Esophagus muscularis mucosa (tissue), 4 donors: ENCODE data around the gene RMDN2. TPM values are rescaled to one million over a fixed set of nuclear protein-coding genes. Genes with fewer than 3 reads are reported as not detected.

ENCODE experiments used
- DNase-seq: peaks from one replicate; pipeline ENCODE4 v3.0.0-alpha.2; 2017; ENCODE audit errors: extremely low spot score
- H3K27ac ChIP-seq, 4 donors: fragments of 200-600 bp; sonication (generic); replicated peaks in 1 of 4; 1 replicate in 3 of 4; 2 replicates in 1 of 4; pipeline ENCODE4 v1.5.1; 2016 to 2019; ENCODE audit warnings: mild to moderate bottlenecking in 1 of 4
- H3K27me3 ChIP-seq, 4 donors: fragments of 200-600 bp; sonication (generic); one replicate each; pipeline versions ENCODE4 v1.5.1 to v1.6.0; 2016 to 2019
- H3K36me3 ChIP-seq, 4 donors: fragments of 200-600 bp; sonication (generic); one replicate each; pipeline ENCODE4 v1.5.1; 2016 to 2019
- H3K4me1 ChIP-seq, 4 donors: fragments of 200-600 bp; sonication (generic); one replicate each; pipeline ENCODE4 v1.5.1; 2016 to 2019
- H3K4me3 ChIP-seq, 4 donors: fragments of 200-600 bp; sonication (generic); 1 replicate in 2 of 4; 2 replicates in 2 of 4; pipeline ENCODE4 v1.5.1; 2016 to 2019; ENCODE audit warnings: mild to moderate bottlenecking in 4 of 4, moderate library complexity in 1 of 4
- H3K9me3 ChIP-seq, 4 donors: fragments of 200-600 bp; sonication (generic); 1 replicate in 3 of 4; 2 replicates in 1 of 4; pipeline ENCODE4 v1.5.1; 2016 to 2019
- CTCF ChIP-seq, 3 experiments: fragments of 200-600 bp in 2 of 3; fragments of 450-650 bp in 1 of 3; sonication (generic) in 2 of 3; IDR thresholded peaks; one replicate each; pipeline ENCODE4 v1.5.1; 2017 to 2019; ENCODE audit warnings: antibody characterized with exemption in 3 of 3, mild to moderate bottlenecking in 2 of 3, moderate library complexity in 1 of 3
- EP300 ChIP-seq: sonication (generic); formaldehyde crosslinking; IDR thresholded peaks from one replicate; pipeline ENCODE4 v1.6.1; 2017; ENCODE audit warnings: antibody characterized with exemption
- POLR2A ChIP-seq: fragments of 450-650 bp; IDR thresholded peaks from one replicate; pipeline ENCODE4 v1.6.1; 2017; ENCODE audit warnings: antibody characterized with exemption, moderate library complexity, mild to moderate bottlenecking, low read depth
- POLR2AphosphoS5 ChIP-seq, 2 donors: sonication (generic); formaldehyde crosslinking; IDR thresholded peaks; one replicate each; pipeline ENCODE4 v1.6.1; 2017; ENCODE audit warnings: antibody characterized with exemption in 2 of 2
- WGBS: methylation state at CpG from one replicate; pipeline ENCODE4 v1.1.5; 2018; 5-methylcytosine and 5-hydroxymethylcytosine counted together
- intact Hi-C: fragments of 100-400 bp; cut with DNase I; formaldehyde crosslinking; loops from one replicate; pipeline ENCODE4 v1.15.1; 2023
- total RNA-seq, 4 donors: library from RNA; depleted of rRNA; stranded (reverse); fragments of >200 nt; gene quantifications; one replicate each; pipeline versions ENCODE4 v1.1.0 to v1.2.1, GENCODE V29; 2016

The RMDN2 gene
- total RNA-seq, 4 donors from 2014 or later, result 11.0 to 22.8 (median 13.2) TPM

GRCh38 chr2:37894601-37895000 is 30.5 kb upstream of the RMDN2 start:
- H3K4me1 ChIP-seq, result peaks cover 0 to 14% (median 9%) of the 10 kb centered on the region in 4 donors
- intact Hi-C loops, result loop anchor here (10.0 kb wide), 2 partner anchors 80 to 380 kb away; no protein-coding TSS in a partner anchor
- H3K36me3 ChIP-seq, result no peaks in the 10 kb centered on the region
- WGBS, result 78% methylated on average over 4 of the region's 4 CpGs
- H3K9me3 ChIP-seq, result no peaks in the 10 kb centered on the region
- DNase-seq, result no peak
- no peak overlapping the region for H3K4me3 ChIP-seq
- no peak overlapping the region for H3K27ac ChIP-seq
- no peaks in the 10 kb centered on the region for H3K27me3 ChIP-seq
- no peak for TF ChIP-seq POLR2AphosphoS5 (IDR thresholded peaks at IDR 0.05)
- no peak for TF ChIP-seq CTCF (IDR thresholded peaks at IDR 0.05)
- TF ChIP-seq EP300, result no peak
- TF ChIP-seq POLR2A, result no peak

- H3K4me1 ChIP-seq, result peaks cover 0 to 14% (median 9%) of the 10 kb centered on the region in 4 donors
These were observed 29.9 kb upstream of the RMDN2 start for GRCh38 chr2:37895140-37895539.

GRCh38 chr2:37896319-37896718 is 28.8 kb upstream of the RMDN2 start:
- no peak overlapping the region for H3K27ac ChIP-seq
- WGBS, result 48% methylated on average over 3 of the region's 3 CpGs
- no peak for DNase-seq
- no peak overlapping the region for H3K4me3 ChIP-seq
- H3K36me3 ChIP-seq, result no peaks in the 10 kb centered on the region
- H3K27me3 ChIP-seq, result no peaks in the 10 kb centered on the region
- H3K9me3 ChIP-seq, result no peaks in the 10 kb centered on the region
- peaks cover 0 to 7% (median 2%) of the 10 kb centered on the region in 4 donors for H3K4me1 ChIP-seq
- intact Hi-C loops, result loop anchor here (10.0 kb wide), 2 partner anchors 78 to 378 kb away; no protein-coding TSS in a partner anchor
- TF ChIP-seq CTCF (IDR thresholded peaks at IDR 0.05), result peak; percentile 7 to 23 (median 18)
- no peak for TF ChIP-seq POLR2AphosphoS5 (IDR thresholded peaks at IDR 0.05)
- TF ChIP-seq POLR2A, result no peak

More at GRCh38 chr2:37895140-37895539, 29.9 kb upstream of the RMDN2 start:
- WGBS, result 85% methylated on average over 3 of the region's 3 CpGs
- no peak overlapping the region for H3K4me3 ChIP-seq
- no peak for TF ChIP-seq CTCF (IDR thresholded peaks at IDR 0.05)
- no peak for TF ChIP-seq POLR2A
- TF ChIP-seq EP300, result no peak
- no peak for TF ChIP-seq POLR2AphosphoS5 (IDR thresholded peaks at IDR 0.05)
- intact Hi-C loops, result loop anchor here (10.0 kb wide), 2 partner anchors 80 to 380 kb away; no protein-coding TSS in a partner anchor
- DNase-seq, result no peak
- no peaks in the 10 kb centered on the region for H3K9me3 ChIP-seq
- no peaks in the 10 kb centered on the region for H3K27me3 ChIP-seq
- no peak overlapping the region for H3K27ac ChIP-seq
- no peaks in the 10 kb centered on the region for H3K36me3 ChIP-seq

- Histone ChIP-seq H3K36me3 (no peaks in the 10 kb centered on the region), H3K4me1 (peaks cover 0 to 2% (median 0%) of the 10 kb centered on the region in 4 donors), H3K9me3 (no peaks in the 10 kb centered on the region), H3K4me3 (no peak overlapping the region), H3K27ac (no peak overlapping the region), H3K27me3 (no peaks in the 10 kb centered on the region)
- 53% methylated on average over 3 of the region's 3 CpGs for WGBS
- no peak for DNase-seq
- TF ChIP-seq CTCF (IDR thresholded peaks at IDR 0.05), result no peak
- no peak for TF ChIP-seq POLR2AphosphoS5 (IDR thresholded peaks at IDR 0.05)
- TF ChIP-seq EP300, result no peak
- intact Hi-C loops, result loop anchor here (10.0 kb wide), 2 partner anchors 77 to 377 kb away; no protein-coding TSS in a partner anchor
These were observed 27.6 kb upstream of the RMDN2 start for GRCh38 chr2:37897511-37897910.

GRCh38 chr2:37898448-37898847 is 26.6 kb upstream of the RMDN2 start:
- H3K36me3 ChIP-seq, result no peaks in the 10 kb centered on the region
- H3K4me1 ChIP-seq, result no peaks in the 10 kb centered on the region
- no peaks in the 10 kb centered on the region for H3K9me3 ChIP-seq
- TF ChIP-seq POLR2A, result no peak
- TF ChIP-seq POLR2AphosphoS5 (IDR thresholded peaks at IDR 0.05), result no peak
- no peak for TF ChIP-seq CTCF (IDR thresholded peaks at IDR 0.05)
- TF ChIP-seq EP300, result no peak
- H3K27ac ChIP-seq, result no peak overlapping the region
- intact Hi-C loops, result loop anchor here (10.0 kb wide), 2 partner anchors 76 to 376 kb away; no protein-coding TSS in a partner anchor
- H3K27me3 ChIP-seq, result no peaks in the 10 kb centered on the region
- H3K4me3 ChIP-seq, result no peak overlapping the region
- no peak for DNase-seq
